ENCODE results near the gene GRIN2A.
A peak's percentile ranks its signal among the peaks of the same experiment; 100 is the strongest.

GRIN2A gene

GRCh38 chr16:10031473-10031872, 150.8 kb downstream of the GRIN2A start:
- ATAC-seq = no peak

- ATAC-seq = no peak
Observed at GRCh38 chr16:10028644-10029043, 153.6 kb downstream of the GRIN2A start.

DNA sequence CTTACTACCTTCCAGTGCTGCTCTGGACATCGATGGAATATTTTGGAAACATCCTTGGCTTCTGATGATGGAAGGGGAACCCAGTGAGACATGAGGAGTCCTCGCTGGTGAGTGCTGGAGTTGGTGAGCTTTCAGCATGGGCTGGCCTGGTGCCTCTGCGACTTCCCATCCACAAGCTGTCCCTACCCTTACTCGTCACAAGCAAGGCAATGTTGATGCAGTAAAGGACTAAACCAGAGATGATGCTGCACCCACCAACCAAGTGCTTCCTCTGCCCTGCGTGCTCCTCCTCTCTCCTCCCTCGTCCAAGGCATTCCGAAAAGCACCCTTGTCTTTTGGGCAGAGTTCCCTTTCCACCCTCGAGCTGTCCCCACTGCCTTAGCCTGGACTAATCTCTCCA, 154.7 kb downstream of the GRIN2A start:
- ATAC-seq = no peak

GRCh38 chr16:10026593-10026992, 155.6 kb downstream of the GRIN2A start:
- ATAC-seq = no peak

- no peak for ATAC-seq
Observed at GRCh38 chr16:10022098-10022497, 160.1 kb downstream of the GRIN2A start.

GRCh38 chr16:10020866-10021265, 161.4 kb downstream of the GRIN2A start:
- no peak for ATAC-seq

GRCh38 chr16:10016752-10017151, 165.5 kb downstream of the GRIN2A start:
- ATAC-seq = no peak

DNA sequence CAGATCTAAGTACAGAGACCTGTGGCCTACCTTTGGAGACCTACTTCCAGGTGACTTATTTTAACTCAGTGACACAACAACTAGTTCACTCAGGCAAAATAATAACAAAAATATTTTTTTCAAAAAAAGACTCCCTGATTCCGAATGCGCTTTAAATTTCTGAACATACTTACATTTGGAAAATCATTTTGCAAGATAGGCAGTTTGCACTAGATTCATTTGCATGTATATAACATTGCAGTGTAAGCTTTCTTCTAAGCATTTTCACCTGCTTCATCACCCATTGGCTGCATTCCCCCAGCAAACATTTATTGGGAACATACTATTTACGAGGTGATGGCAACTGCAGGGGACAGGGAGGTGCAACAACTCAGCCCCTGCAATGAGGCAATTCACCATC, 166.8 kb downstream of the GRIN2A start:
- ATAC-seq = no peak

DNA sequence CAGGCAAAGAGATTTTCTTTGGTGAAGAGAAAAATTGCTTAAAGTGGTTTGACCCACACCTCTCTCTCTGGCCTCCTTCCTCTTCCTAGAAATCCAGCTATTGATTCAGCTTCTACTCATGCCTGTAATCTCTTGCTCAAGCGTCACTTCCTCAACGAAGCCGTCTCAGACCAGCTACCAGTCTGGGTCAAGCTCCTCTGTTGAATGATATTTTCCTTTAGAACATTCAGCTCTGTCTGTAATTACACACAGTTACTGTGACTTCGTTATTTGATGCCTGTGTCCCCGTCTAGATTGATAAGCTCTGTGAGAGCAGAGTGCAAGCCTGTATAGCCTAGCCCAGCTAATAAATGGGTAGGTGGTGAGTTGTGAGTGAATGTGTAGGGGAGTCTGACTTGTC, 168.5 kb downstream of the GRIN2A start:
- ATAC-seq = no peak

DNA sequence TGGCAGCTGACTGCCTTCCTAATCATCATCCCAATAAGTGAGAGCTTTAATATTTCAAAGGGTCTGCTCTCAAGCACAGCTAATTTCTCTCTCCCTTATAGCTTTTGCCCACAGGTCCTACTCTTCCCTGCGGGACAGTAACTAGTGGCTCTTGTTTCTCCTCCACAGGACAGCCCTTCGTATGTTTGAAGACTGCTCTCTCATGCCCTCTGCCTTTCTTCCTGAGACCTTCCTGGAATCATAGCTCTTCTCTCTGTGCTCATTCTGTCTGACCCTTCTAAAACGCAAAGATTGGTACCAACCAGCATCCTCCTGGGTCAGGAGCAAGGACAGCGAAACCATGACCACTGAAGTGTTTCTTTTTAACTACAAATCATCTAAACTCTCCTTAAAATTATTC, 168.9 kb downstream of the GRIN2A start:
- no peak for ATAC-seq

DNA sequence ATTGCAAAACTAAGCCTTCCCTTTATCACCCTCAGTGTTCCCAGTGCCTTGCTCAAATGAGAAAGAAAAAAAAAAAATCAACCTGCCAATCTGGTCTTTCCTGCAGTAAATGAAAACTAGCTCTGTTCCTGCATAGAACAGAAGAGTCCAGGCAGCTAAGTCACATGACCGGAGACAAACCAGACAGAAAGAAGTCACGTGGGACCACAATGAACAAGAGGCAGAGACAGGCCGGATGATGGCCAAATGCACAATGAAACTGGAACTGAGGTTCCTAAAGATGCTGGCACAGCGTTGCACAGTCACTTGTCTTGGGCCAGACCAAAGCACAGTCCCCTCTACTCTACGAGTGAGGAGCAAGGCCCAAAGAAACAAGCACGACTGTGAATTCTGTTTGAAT, 172.5 kb downstream of the GRIN2A start:
- ATAC-seq = no peak

DNA sequence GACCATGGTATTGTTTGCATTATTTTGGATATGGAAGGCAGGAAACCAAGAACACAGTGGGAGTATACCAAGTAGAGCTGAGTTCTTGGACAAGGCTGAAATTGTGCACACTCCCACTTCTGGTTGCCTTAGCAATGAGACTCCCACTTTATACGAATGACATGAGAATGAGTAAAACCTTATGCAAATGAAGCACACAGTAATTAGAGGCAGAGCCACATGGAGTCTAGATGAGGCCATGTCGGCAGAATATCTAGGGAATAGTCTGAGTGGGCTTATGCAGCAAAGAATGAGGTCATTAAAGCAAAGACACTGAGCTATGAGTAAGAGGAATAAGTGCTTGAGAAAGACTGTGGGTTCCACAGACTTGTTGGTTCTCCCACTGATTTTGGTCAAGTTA, 178.7 kb downstream of the GRIN2A start:
- ATAC-seq = no peak

GRCh38 chr16:10001258-10001775, 180.9 kb downstream of the GRIN2A start:
- ATAC-seq = no peak

DNA sequence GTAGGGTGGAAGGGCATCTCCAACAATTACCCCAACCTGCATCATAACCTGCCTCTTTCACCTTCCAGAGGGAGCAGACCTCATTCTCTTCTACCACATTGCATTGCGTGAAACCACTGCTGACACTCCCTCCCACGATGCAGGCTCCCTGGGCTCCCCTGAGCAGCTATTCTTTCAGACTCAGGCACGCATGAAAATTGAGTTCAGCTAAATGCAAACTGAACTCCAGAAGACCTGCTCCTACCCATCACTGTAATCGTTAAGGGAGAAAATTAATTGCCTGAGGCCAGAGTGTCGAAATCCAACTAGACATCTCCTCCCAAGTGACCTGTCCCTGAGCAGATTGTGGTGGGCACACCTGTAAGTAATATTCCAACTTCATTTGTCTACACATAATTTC, 186.0 kb downstream of the GRIN2A start:
- no peak for ATAC-seq

- ATAC-seq = no peak
Observed at GRCh38 chr16:9992441-9992840, 189.8 kb downstream of the GRIN2A start.

- ATAC-seq = no peak
Observed at GRCh38 chr16:9980981-9981380, 201.2 kb downstream of the GRIN2A start.

GRCh38 chr16:9978160-9978725, 204.0 kb downstream of the GRIN2A start:
- ATAC-seq = no peak

DNA sequence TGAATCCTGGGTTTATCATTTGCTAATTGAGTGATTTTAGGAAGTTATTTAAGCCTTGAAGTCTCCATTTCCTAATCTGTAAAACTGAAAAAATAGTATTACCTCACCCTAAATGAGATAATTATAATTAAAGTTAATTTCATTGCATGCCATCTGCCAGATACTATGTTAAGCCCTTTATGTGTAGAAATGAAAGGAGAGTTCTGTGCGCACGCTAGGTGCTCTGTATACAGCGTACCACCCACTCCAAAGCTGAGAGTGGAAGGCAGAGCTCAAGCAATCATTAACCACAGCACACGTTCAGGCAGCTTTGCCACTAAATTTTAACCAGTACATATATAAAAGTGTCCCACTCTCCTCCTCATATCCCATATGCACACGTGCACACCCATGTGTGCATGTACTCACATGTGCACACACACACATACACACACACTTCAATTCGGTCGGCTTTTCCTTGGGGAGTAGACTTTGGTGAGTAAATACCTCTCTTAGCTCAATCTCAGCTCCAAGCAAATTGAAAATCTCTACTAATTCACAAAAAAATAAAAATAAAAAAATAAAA, 204.8 kb downstream of the GRIN2A start:
- no peak for ATAC-seq

DNA sequence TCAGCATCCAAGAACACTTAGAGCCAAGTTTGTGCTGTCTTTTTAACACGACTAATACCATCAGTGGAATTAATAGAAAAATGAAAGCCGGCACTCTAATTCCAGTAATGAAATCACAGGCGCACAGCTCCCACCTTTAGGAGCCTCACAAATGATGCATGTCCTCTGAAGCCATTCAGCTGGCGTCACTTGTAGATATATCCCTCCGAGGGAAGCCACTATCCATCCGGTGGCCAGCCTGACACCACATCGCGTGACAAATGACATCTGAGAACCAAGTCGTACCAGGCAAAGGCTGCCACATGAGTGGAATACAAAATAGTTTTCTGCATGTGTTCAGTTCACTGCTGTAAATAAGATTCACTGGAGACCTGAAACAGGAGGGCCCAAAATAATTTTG, 205.6 kb downstream of the GRIN2A start:
- no peak for ATAC-seq

- no peak for ATAC-seq
Observed at GRCh38 chr16:9971907-9972306, 210.3 kb downstream of the GRIN2A start.

DNA sequence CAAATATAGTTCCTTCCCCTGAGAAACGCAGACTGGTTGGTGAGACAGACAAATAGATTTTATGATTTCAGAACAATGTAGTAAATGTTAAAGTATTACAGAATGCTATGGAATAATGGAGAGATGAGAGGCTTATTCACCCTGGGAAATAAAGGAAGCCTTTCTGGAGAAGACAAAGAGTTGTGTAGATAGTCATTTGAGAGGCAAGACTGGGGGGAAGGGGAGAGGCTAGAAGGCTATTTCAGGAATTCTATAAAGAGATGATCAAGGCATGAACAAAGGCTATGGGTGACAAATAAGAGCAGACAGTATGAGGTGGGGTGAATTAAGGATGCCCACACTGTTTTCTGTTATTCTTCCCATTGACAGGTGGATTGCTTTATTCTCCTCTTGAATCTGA, 211.4 kb downstream of the GRIN2A start:
- no peak for ATAC-seq

GRCh38 chr16:9970244-9970643, 212.0 kb downstream of the GRIN2A start:
- ATAC-seq = no peak

- no peak for ATAC-seq
Observed at GRCh38 chr16:9969580-9969979, 212.6 kb downstream of the GRIN2A start.

- ATAC-seq = peak; percentile 69 to 73
Observed at GRCh38 chr16:9966569-9967157, 215.6 kb downstream of the GRIN2A start.

DNA sequence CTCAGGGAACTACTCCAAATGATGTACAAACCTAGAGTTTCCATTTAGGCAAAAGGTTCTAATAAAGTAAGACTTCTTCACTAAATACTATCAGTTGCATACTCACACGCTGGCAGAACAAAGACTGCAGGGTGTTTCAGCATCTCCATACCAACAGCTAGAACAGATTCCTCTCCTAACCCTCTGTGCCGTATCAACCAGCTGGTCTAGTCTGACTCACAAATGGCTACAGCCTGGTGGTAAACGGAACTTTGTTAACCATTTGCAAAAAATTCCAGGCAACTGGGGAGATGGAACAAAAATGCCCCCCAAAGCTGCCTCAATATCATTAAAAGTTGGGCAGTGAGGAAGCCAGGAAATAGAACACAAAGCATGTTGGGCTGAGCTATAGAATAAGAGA, 217.1 kb downstream of the GRIN2A start:
- ATAC-seq = no peak
